Stimulated activated CD4-positive, alpha-beta T cell treated with anti-CD3 and anti-CD28 coated beads, TNF-alpha, amount 100 ng/mL, for 4 hours (primary cell): Measurements from ENCODE around the gene TBC1D9B.
A peak's percentile ranks its signal among the peaks of the same experiment; 100 is the strongest.

Experiments
- DNase-seq, 3 experiments: peaks; one replicate each; pipeline ENCODE4 v3.0.0-alpha.2; 2020; ENCODE audit warnings: low read depth in 3 of 3

Gene TBC1D9B

DNA sequence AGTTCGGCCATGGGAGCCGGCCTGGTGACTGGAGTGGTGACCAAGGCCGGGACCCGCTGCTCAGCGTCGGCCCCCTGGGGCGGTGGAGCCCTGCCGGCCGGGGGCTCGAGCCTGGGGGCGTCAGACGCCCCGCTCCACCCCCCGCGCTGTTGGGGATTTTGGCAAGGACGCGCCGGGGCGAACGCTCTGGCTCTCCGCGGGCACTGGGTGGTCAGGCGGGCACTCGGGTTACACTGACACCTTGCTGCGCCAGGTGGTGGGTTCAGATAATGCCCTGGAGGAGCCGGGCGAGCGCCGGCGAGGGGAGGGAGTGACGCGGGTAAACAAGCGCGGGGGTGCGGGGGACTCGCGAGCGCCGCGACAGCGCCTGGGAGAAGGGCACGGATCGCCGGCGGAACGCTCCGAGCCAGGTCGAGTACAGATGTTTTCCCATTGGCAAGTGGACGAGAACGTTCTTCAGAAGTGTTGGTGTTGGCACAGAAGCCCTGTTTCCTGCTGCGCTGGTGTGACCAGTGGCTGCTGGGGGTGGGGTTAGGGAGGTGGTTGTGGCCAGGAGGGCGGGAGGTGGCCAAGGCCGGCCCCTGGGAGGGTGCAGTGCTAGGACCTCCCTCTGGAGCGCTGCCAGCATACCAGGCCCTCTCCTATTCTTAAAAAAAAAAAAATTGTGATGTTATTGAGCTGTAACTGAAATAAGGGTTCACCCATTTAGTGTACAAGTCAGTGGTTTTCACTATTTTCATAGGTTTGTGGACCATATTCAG is 86.2 kb downstream of the TBC1D9B start:
- DNase-seq: peak; percentile 62 to 67 (median 66)

DNA sequence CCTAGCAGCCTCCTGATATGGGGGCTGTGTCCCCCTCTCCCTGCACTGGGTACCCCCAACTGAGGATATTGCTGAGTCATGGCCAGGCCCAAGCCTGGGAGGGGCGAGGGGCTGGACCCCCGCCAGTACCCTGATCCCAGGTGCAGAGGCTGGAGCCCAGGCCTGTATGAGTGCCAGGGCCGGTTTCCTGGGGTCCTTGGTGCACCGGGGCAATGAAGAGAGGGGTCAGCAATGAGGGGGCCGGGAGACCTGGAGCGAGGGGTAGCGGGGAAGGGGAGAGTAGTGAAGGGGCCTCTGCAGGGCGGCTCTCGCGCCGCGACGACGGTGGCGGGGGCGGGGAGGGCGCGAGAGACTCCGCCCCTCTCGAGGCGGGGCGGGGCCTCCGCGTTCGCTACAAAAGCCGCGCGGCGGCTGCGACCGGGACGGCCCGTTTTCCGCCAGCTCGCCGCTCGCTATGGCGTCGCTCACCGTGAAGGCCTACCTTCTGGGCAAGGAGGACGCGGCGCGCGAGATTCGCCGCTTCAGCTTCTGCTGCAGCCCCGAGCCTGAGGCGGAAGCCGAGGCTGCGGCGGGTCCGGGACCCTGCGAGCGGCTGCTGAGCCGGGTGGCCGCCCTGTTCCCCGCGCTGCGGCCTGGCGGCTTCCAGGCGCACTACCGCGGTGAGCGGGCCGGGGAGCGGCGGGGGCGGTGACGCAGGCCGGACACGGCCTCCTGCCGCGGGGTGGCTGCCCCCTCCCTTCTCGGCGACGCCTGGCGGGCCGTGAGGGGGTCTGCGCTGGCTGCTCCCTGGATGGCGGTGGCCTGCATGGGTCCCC is 87.0 kb downstream of the TBC1D9B start, which contains the start of gene SQSTM1:
Gene SQSTM1 (plus strand): TSS at position 423 of the 815 bp plus-strand sequence. CDS start 32 bp downstream, at position 455.
- peak; percentile 66 to 75 (median 66) for DNase-seq

DNA sequence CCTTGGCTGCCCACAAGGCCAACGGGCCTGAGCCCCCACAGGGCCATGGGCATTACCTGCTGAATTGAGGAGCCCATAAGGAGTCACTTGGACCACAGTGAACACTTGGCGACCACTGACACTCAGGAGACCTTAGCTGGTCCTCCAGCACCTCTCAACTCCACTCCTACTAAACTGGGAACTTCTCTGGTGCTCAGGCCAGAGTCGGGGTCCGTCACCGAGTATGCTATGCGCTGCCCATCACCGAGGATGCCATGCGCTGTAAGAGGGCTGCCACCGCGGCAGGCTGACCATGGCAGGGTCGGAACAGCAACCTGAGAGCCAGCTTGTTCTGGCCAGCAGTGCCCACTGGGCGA is 87.6 kb downstream of the TBC1D9B start:
- no peak for DNase-seq

DNA sequence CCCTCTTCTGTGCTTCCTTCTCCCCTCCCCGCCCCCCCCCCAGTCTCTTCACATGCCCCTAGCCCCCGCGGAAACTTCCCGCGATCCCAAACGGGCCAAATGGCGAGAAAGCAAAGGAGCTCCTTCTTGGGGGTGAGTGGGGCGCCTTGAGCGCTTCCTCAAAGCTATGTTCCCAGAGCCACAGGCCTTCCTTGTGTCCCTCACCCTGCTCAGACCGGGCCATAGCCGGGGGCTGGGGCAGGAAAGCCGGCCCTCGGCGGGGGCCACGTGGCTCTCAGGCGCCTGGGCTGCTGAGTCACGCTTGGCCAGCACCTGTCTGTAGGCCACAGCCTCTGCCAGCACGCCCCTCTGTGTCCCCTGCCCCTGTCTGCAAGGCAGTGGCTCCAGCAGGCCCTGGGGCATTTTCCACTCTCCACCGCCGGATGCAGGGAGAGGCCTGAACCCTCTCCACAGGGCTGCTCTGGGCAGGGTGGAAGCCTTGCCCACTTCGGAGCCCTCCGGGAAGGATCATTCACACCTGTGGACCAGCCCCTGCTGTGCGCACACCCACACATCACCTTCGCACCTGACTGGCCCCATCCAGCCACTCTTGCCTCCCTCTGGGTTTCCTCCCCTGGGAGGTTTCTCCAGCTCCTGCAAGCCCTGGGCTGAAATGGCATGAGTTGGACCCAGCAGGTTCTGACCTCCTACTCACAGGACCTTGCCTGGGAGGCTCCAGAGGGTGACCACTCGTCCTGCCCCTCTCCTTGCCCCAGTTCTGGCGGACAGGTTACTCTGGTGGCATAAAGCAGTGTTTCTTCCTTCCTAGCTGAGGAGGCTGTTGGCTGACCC is 88.2 kb downstream of the TBC1D9B start:
- DNase-seq: no peak

DNA sequence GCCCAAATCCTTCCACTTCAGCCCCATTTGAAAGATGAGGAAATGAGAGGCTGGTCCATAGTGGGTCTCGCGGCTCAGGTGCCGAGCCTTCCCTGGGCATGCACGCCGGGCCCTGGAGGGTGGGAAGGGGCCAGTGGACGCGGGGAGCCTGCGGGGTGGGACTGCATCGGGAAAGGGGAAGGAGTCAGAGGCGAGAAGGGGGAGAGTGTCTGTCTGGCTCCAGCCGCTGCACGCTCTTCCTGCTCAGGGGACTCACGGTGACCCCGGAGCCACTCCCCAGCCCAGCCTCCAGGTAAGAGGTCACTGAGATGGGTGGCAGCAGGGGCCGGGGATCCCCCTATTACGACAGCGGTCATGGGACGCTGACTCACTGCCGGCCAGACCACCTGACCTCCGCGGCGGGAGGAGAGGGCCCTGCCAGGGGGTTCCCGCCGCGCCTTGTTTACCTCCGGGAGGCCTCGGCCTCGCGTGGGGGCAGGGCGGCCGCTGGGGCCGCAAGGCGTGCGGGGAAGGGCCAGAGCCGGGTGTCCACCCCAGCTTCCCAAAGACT is 88.9 kb downstream of the TBC1D9B start:
- DNase-seq: peak in 2 of 3 experiments; percentile 58 to 71

DNA sequence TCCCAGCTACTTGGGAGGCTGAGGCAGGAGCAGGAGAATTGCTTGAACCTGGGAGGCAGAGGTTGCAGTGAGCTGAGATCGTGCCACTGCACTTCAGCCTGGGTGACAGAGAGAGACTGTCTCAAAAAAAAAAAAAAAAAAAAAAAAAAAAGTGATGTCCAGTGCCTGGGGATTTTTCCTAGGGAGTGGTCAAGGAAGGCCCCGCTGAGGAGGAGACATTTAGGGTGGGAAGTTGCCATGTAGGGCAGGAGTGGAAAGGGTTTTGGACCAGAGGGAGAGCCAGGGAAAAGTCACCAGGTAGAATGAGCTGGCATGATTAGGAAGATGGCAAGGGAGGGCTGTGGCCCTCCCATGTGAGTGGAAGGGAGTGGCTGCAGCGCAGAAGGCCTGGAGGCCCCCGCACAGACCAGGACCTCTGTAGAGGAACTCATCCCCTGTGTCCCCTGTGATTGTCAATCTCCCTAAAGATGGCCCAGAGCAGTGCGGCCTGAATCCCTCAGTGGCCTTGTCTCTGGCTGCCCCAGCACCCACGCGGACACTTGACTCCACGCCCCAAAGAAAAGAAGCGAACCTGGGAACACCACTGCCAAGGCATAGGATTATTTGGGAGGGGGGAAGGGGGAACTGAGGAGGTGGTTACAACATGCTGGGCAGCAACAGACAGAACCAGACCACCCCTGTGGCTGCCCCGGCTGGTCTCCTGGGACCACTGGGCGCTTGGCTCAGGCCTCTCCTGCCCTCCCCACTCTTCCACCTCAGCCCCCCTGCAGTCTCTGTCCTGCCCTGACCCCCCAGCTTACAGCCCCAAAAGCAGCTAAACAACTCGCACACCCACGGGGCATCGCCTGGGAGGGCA is 89.6 kb downstream of the TBC1D9B start:
- DNase-seq: no peak

DNA sequence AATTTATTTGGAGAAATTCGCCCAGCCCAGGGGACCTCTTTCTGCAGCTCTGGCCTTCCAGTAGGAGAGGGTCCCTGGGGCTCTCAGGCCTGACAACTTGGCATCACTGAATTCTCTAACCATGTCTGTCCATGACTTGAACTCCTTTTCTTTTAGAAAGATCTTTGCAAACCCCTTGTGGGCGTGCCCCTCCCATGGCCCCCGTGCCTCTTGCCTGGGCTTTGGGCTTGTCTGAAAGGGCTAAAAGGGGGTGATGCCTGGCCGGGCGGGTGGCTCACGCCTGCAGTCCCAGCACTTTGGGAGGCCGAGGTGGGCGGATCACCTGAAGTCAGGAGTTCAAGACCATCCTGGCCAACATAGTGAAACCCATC is 90.2 kb downstream of the TBC1D9B start:
- DNase-seq: no peak

DNA sequence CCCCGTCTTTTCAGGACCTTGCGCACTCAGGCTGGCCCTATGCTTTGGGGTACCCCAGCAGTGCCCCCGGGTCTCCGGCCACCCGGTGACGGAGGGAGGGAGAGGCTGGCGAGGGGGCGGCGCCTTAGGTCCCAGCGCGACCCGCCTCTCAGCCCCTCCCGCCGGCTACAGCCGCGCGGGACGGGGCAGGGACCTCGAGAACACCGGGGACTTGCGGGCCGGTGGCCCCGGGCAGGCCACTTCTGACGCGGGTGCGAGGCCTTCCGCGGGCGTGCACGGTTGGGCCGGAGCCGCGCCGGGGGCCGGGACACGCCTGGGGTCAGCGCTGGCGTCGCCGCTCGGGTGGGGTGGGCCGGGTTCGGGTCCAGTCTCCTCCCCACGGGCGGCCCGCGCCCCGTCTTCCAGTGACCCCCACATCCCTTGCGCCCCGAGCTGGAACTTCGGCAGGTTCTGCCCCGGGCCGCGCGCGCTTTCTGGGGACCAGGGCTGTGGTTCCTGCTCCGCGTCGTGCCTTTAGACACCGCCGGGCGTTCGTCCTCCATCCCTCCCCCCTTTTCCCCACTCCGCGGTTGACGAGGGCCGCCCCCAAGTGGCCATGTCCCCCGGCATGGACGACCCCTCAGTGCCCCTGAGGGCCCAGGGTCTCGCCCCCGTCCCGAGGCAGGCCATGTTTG is 90.8 kb downstream of the TBC1D9B start:
- no peak for DNase-seq

DNA sequence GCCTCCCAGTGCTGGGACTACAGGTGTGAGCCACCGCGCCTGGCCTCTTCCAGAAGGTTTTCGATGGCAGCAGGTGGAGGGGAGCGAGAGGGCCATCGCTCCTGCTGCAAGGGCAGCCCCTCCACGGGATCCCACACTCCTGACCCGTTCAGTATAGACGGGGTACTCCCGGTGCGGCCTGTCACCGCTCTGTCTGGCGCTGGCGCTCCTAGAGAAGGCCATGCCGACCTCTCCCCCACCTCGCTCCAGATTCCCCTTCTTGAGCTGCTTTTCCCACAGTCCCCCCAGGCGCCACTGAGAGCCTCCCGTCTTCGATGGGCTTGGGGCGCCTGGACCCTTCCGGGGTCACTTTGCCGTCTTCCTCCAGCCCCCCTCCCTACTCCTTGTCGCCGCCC is 91.3 kb downstream of the TBC1D9B start:
- DNase-seq: no peak

DNA sequence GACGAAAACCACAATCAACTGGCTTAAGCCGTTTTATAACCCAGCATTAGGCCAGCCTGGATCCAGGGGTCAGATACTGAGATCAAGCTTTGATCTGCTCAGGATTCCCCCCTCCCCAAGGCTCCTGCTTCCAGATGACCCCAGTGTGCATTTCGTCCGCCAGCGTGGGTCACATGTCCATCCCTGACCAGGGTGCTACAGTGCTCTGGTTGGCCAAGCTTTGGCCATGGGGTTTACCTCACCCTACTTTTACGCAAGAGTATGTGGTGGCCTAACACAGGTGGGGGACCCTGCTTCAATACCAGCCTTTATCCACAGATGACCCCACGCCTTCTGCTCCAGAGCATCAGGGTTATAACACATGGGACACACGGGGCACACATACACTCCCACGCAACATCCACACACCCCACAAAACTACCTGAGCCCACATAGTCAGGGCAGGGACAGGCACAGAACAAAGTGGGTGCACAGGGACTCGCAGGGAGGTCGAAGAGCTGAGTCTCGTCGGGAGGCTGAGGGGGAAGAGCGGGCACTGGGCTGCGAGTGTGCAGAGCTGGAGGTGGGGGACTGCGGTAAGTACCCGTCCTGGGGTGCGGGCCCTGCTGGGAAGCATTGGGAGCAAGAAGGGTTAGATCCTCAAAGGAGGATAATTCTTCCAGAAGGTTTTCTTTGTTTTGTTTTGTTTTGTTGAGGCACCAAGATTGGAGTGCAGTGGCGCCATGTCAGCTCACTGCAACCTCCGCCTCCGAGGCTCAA is 92.0 kb downstream of the TBC1D9B start:
- DNase-seq: no peak

DNA sequence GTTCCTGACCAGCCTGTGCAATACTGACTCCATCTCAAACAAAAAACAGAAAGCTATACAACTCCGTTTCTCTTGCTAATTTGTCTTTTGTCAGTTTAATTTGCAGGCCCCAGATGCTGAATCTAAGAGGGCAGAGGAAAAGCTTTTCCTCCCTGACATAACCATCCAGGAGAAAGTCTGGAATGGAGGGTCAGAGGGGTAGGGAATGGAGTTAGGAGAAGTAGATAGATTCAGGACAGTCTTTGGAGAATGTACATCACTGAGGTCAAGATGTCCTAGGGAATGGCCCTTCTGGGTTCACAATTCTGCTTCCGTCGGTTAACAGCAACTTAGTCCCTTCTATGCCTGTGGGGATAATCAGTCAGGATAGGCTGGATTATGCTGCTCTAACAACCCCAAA is 93.6 kb downstream of the TBC1D9B start:
- no peak for DNase-seq

DNA sequence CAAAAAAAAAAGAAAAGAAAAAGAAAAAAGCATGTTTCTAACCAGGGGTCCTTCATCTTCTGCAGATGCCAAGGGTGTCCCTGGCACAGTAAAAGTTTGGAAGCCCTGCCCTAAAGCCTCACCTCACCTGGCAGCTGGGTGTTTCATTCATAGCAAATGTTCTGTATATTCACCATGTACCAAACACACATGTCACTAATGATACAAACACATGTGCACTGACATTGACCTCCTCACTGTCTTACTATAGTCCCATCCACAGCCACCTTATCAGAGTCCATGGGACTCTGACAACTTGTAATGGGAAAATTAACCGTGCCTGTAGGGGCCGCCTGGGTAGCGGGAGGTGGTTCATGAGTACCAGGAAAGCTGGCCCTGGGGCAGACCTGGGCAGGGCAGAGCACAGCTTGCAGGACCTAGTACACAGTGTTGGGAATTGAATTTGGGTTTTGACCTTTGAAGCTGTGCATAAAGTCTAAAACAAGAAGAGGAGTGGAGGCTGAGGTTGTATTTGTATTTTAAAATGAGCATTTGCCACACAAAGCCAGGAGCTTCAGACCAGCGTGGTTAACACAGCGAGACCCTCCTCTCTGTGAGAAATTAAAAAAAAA is 94.6 kb downstream of the TBC1D9B start:
- no peak for DNase-seq

DNA sequence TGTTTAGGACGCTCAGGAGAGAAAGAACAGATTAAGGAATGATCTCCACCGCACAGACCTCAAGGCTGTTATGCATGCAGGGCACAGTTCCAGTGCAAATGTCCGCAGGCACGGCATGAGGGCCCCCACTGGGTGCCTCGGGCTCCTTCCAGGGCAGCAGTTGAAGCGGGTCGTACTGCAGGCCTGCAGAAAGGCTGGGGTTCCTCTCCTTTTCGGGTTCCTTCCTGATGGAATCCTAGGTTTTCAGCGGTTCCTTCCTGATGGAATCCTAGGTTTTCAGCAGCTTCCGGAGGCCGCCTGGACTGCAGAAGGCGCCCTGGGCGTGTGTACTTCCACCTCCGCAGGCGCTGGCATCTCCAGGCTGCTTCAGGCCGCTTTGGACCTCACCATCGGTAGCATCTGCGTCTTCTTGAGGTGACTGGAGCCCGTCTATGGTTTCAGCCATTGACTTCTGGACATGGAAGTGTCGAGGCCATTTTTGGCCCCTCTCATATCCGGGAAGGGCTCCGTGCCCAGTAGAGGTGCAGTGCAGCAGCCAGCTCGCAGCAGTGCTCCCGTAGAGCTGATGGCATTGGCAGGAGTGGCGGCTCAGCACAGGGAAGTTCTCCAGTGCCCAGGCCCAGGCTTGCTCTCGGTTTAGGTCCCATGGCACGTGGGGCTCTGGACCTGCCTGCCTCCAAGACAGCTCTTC is 95.4 kb downstream of the TBC1D9B start:
- DNase-seq: no peak
